ENCODE data around the gene SETD5.

GRCh38 chr3:9491506-9491905 lies 94.1 kb downstream of the SETD5 start:
- TF ChIP-seq CTCF (IDR thresholded peaks at IDR 0.05; ENCODE audit: borderline replicate concordance, extremely low read depth, low read length, poor library complexity, severe bottlenecking) (no peak), EZH2 (IDR thresholded peaks at IDR 0.05; ENCODE audit: borderline replicate concordance, low read depth, low read length, severe bottlenecking) (no peak)

Measured in DND-41 (cell line).